Kidney epithelial cell (primary cell): ENCODE measurements around the gene PCSK2. TPM values are rescaled to one million over a fixed set of nuclear protein-coding genes. Genes with fewer than 3 reads are reported as not detected.

ENCODE experiments used
- DNase-seq: peaks from one replicate; pipeline ENCODE4 v3.0.0-alpha.2; 2010; ENCODE audit warnings: low read depth
- H3K27me3 ChIP-seq: 2 replicates; pipeline ENCODE4 v1.6.0; 2011; ENCODE audit warnings: low read length; ENCODE audit not compliant: control insufficient read depth, insufficient read depth
- H3K36me3 ChIP-seq: 2 replicates; pipeline ENCODE4 v1.5.1; 2011; ENCODE audit warnings: low read length; ENCODE audit not compliant: control insufficient read depth, insufficient read depth
- H3K4me3 ChIP-seq: 2 replicates; pipeline ENCODE4 v1.5.1; 2011; ENCODE audit warnings: low read depth, mild to moderate bottlenecking, control low read depth, low read length
- CTCF ChIP-seq: IDR thresholded peaks from 2 replicates; pipeline ENCODE4 v1.5.1; 2011; ENCODE audit warnings: mild to moderate bottlenecking, moderate library complexity, low read length, control low read depth, inconsistent platforms; ENCODE audit not compliant: insufficient read depth, poor library complexity, severe bottlenecking
- total RNA-seq: library from RNA; depleted of rRNA; stranded (reverse); fragments of >200 nt; gene quantifications from 2 replicates; pipeline ENCODE4 v1.2.3, GENCODE V29; 2015

The PCSK2 gene
- 0.04 and 0.21 TPM in 2 replicates for total RNA-seq

GRCh38 chr20:17226410-17227218 is at the start of gene PCSK2:
Gene PCSK2 (plus strand): TSS chr20:17227040. CDS start chr20:17227306, 266 bp downstream.
- TF ChIP-seq CTCF, result no peak
- Histone ChIP-seq H3K36me3 (no peaks in the 10 kb centered on the region), H3K4me3 (peak within 1 kb of the TSS; percentile 34), H3K27me3 (peaks cover 38% of the 10 kb centered on the region)
- DNase-seq, result no peak

- no peak for DNase-seq
- no peaks in the 10 kb centered on the region for H3K36me3 ChIP-seq
- no peak for TF ChIP-seq CTCF
- no peaks in the 10 kb centered on the region for H3K27me3 ChIP-seq
- H3K4me3 ChIP-seq, result no peak overlapping the region
Observed at GRCh38 chr20:17177341-17177740, 49.5 kb upstream of the PCSK2 start.

- H3K27me3 ChIP-seq, result no peaks in the 10 kb centered on the region
- TF ChIP-seq CTCF, result no peak
- no peak for DNase-seq
- H3K4me3 ChIP-seq, result no peak overlapping the region
- H3K36me3 ChIP-seq, result no peaks in the 10 kb centered on the region
Observed at GRCh38 chr20:17179840-17180239, 47.0 kb upstream of the PCSK2 start.

GRCh38 chr20:17189976-17190695 is 36.7 kb upstream of the PCSK2 start:
- Histone ChIP-seq H3K4me3 (no peak overlapping the region), H3K36me3 (no peaks in the 10 kb centered on the region), H3K27me3 (no peaks in the 10 kb centered on the region)
- TF ChIP-seq CTCF, result no peak
- DNase-seq, result no peak

- no peak overlapping the region for H3K4me3 ChIP-seq
- DNase-seq, result no peak
- H3K27me3 ChIP-seq, result no peaks in the 10 kb centered on the region
- TF ChIP-seq CTCF, result no peak
- H3K36me3 ChIP-seq, result no peaks in the 10 kb centered on the region
Observed at GRCh38 chr20:17197041-17197440, 29.8 kb upstream of the PCSK2 start.
